ENCODE results near the gene TMEM233.
"Not testable (repeated sequence)": the region's sequence is repeated elsewhere in the genome, so short reads cannot be mapped to it uniquely, and the experiment has no call there.

Gene TMEM233

DNA sequence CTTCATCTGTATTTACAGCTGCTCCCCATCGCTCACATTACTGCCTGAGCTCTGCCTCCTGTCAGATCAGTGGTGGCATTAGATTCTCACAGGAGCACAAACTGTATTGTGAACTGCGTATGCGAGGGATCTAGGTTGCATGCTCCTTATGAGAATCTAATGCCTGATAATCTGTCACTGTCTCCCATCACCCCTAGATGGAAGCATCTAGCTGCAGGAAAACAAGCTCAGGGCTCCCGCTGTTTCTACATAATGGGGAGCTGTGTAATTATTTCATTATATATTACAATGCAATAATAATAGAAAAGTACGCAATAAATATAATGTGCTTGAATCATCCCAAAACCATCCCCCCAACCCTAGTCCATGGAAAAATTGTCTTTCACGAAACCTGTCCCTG, 64.6 kb downstream of the TMEM233 start:
- DNase-seq (ENCODE audit: low read depth): not testable (repeated sequence)

DNA sequence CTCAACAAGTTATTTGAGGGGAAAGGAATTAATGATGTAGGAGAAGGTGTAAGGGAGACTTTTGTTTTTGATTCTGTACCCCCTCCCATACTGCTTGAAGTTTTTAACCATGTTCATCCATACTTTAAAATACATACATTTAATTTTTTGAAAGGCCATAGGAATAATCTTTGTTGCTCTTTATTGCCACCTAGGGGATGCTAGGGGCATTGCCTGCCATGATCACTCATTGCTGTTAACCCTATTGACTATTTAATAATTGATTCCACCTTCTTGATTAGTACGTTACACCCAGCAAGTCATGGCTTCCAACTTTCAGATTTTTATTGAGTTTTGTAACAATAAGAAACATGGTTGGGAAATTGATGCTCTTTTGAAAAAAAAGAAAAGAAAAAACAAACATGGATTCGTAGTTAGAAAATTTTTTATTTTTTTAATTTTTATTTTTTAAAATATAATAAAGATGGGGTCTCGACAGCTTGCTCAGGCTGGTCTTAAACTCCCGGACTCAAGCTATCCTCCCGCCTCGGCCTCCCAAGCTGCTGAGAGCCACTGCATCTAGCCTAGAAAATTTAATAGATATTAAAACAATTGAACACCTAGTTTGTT, 65.8 kb downstream of the TMEM233 start:
- DNase-seq (ENCODE audit: low read depth): peak; percentile 29

DNA sequence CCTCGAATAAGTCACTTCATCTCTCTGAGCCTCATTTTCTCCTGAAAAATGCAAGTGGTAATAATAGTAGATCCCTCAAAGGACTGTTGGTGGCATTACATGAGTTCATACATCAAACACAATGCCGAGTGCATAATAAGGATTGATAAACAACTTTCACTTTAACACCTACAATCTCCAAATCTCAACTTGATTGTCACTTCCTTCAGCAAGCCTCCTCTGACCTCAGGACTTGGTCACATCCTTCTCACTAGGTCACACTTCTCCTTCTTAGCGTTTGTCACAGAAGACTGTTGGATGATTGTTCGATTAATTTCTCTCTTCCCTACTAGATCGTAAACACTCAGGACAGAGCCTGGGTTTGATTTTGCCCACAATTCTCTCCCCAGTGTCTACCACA, 66.5 kb downstream of the TMEM233 start:
- no peak for DNase-seq (ENCODE audit: low read depth)

DNA sequence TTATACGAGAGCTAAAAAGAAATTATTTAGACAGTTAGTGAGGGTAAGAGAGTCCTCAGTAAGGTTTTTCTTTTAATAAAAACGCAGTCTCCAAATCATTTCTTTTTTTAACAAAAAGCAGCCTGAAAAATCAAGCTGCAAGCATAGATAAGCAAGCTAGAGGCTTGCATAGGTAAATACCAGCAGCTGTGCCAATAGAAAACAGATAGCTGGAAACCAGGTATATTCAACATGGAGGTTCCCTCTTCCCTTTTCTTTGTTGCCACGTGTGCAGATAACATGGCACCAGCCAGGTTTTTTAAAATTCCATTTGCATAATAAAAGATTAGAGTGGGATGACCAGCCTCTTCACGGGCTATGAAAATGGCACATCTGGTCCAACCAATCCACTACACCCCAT, 68.3 kb downstream of the TMEM233 start:
- no peak for DNase-seq (ENCODE audit: low read depth)

DNA sequence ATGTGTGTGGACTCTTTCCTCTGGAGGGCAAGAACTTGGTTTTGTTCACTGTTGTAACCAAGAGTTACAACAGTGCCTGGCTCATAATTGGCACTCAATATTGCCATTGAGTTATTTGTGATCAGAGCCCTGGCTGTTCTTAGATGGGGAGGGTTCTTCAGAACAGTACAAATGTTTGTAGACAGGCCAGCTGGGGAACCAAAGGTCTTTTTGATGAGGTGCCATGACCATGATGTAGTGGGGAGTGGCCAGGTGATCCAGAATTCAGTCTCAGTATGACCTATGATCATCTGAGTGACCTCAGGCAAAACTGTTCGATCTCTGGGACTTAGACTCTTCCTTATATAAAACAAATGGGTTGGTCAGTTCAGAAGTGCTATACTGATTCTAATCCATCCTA, 71.1 kb downstream of the TMEM233 start:
- no peak for DNase-seq (ENCODE audit: low read depth)

DNA sequence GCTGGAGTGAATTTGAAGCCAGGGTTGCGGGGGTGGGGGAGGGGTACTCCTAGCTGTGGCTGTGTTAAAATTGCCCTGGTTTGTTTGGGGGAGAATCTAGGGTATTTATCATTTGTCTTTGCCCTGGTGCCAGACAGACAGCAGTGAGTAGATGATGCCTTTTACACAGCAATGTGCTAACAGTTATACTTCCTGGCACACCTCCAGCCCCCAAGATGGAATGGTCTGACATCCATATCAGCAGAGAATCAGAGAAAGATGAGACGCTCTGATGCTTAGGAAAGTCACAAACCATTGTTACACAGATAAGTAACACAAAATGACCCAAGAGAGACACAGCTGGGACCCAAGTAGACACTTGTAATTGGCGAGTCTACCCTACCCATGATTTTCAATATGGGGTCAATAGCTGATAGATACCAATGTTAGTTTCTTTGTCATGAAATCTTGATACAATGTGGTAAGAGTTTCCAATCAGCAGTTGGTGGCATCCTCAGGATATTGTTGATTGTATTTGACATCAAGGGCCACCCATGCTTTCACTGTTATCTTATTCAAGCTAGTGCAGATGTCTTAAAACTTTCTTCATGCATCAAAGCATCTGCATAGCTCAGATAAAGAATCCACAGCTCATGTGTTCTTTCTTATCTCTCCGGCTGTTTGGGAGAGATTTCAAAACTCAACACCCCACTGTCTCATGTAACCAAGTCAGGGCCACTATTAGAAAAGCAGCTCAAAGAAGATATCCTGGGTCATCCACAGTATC, 71.8 kb downstream of the TMEM233 start:
- DNase-seq (ENCODE audit: low read depth): no peak

DNA sequence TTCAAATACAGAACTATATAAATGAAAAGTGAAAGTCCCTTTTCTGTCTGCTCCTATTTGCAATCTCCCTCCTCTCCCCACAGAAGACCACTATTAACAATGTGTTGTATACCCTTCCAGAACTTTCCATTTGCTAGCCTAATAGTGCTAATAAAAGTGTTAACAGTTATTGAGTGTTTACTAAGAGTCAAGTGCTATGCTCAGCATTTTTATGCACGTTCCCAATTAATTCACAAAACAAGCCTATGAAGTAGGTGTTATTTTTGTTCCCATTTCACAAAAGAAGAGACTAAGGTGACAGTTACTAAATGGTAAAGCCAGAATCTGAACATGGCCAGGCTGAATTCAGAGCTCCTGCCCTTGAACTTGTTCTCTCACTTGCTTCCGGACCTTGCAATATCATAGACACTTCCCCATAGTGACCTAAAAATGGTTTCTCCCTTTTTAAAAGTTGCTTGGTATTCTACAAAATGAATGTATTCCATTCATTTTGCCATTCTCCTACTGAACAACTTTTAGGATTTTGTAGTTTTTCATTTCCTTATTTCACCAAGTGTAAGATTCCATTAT, 72.7 kb downstream of the TMEM233 start:
- no peak for DNase-seq (ENCODE audit: low read depth)

DNA sequence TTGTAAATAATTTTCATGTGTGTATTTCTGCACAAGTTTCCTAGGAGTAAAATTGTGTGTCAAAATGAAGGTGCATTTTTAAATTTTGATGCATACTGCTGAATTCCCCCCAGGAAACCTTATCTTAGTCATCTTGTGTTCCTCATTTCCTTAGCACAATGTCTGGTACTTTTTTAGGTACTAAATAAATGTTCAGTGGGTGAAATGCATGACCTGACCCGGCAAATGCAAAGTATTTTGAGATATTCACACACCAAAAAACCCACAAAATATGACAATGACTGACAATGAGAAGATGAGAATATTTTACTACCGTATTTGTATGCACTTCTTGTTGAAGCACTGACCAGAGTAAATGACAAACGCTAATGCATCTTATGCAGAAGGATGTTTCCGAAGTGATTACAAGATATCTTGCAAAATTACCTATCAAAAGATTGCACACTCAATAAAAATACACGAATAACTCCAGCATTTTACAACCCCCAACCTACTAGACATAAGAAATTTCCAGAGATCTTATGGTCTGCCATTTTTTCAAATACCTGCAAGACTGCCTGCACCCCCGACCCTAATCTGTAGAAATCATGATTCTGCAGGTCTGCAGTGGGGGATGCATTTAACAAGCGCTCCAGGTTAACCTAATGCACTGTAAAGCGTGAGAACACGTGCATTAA, 73.5 kb downstream of the TMEM233 start:
- no peak for DNase-seq (ENCODE audit: low read depth)

DNA sequence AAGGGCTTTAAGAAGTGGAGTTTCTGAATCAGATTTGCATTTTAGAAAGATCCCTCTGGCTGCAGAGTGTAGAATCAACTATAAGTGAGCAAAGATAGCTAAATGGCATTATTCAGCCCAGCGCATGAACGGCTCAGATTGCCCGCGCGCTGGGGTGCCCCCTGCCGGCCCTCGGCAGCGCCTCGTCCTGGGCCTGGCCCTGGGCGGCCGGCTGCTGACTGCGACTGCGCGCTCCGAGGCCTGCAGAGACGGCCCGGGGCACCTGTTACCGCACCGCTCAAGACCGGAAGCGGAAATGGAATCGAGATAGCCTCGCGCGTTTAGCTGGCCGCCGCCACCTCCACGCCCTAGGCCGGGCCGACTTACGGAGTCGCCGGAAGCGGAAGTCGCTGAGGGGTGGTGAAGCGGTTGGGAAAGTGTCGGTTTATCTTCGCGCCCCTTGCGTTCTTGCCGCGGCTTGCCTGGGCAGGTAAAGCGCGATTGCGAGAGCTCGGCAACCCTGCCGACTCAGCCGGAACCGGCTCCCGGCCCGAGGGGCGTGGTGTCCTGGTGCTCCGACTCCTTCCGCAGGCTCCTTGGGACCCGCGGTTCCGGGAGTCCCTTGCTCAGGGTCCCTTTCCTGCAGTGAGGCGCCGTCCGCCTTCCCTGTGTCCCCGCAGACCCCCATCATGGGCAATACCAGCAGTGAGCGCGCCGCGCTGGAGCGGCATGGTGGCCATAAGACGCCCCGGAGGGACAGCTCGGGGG, 74.2 kb downstream of the TMEM233 start, which contains the start of gene PRKAB1:
TSS of gene PRKAB1 (plus strand) at position 557 of the 747 bp plus-strand sequence. CDS start at position 669, 112 bp downstream.
- DNase-seq (ENCODE audit: low read depth): peak; percentile 94

DNA sequence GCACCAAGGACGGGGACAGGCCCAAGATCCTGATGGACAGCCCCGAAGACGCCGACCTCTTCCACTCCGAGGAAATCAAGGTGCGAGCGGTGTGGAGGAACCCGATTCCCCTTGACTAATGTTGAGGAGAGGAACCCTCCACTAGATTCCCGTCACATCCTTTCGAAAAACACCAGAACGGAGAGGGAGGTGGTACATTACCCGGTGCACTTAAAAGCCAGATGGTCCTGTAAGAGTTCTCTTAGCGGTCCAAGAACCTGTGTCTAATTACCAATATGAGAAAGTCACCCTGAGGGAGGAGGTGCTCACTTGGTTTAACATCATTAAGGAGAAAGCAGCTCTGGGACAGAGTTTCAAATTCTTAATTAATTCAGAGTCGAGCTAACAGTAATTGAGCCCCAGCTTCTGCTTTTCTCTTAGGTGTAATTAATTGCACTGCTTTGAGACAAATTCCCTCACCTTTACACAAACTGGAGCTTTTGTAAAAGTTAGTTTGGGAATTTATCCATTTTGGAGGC, 74.8 kb downstream of the TMEM233 start:
- DNase-seq (ENCODE audit: low read depth): no peak

DNA sequence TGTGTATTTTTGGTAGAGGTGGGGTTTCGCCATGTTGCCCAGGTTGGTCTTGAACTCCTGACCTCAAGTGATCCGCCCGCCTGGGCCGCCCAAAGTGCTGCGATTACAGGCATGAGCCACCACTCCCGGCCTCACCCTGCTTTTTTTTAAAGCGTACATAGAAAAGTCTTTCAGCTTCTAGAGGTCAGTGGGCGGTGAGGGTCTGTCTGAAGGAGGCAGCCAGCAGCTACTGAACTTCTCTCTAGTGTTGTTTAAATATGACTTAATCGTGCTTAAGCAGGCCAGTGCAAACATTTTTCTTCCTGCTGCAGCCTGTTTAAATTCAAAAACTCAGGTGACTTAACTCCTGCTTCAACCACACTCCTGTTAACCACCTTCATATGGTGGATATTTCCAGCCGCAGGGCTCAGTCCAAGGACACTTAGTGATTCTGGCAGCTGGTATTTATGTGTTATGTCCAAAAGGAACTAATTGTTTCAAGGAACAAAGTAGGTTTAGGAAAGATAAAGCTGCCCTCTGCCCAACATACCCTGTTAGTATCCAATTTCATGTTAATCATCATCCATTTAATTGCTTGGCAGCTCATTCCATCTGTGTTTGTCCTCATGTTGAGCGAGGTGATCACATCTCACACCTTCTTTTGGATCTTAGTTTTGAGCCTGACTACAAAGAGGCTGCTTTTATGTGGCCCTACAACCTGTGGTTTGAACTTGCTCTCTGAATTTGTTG, 76.3 kb downstream of the TMEM233 start:
- no peak for DNase-seq (ENCODE audit: low read depth)

DNA sequence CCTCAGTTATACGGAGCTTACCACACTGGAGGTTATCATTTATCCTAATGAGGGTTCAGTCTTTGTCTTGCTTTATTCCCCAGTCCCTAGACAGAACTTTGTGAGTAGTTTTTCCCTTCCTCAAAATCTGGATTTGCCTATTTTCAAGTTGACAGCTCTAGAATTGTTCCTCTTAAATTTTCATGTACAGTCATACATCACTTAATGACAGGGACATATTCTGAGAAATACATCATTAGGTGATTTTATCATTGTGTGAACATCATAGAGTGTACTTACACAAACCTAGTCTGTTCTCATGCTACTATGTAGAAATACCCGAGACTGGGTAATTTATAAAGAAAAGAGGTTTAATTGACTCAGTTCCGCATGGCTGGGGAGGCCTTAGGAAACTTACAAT, 77.5 kb downstream of the TMEM233 start:
- no peak for DNase-seq (ENCODE audit: low read depth)

DNA sequence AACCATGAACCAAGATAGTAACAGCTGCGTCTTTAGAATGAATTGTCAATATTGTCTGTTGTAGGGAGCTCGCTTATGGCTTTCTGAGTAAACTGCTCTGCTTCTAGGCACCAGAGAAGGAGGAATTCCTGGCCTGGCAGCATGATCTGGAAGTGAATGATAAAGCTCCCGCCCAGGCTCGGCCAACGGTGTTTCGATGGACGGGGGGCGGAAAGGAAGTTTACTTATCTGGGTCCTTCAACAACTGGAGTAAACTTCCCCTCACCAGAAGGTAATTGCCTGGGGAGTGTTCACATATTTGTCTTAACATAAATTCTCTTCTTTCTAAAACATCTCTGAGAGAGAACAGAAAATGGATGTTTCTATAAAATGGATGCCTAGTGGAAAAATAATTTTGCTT, 78.6 kb downstream of the TMEM233 start:
- no peak for DNase-seq (ENCODE audit: low read depth)

DNA sequence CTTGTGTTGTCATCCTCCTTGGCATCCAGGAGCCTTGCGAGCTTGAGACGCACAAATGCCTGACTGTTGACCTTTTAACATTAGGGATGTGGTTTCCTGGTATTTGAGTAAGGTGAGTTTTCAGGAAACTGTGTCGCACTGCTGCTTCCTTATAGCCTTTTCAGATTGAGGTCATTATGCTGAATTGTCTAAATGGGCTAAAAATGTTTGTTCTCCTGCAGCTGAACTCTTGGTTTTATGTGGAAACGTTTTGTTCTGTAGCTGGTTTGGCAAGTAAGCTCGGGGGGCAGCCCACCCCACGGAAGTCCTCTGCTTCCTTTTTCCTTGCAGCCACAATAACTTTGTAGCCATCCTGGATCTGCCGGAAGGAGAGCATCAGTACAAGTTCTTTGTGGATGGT, 80.1 kb downstream of the TMEM233 start:
- DNase-seq (ENCODE audit: low read depth): no peak

DNA sequence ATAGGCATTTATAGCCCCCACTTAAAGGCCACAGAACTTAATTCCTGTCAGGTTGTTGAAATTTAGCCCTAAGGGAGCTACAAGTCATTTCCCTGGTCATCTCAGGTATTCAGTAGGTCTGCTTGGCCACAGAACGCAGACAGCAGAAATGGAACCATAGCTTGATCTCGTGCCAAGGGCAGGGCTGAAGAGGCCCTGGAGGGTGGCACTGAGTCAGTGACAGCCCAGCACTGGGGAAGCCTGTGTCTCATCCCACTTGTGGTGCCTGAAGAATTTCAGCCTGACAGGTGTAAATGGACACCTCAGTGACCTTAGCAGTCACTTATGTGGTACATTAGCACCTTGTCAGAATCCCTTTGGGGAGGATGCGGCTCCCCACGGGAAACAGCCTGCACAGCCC, 81.0 kb downstream of the TMEM233 start:
- no peak for DNase-seq (ENCODE audit: low read depth)

DNA sequence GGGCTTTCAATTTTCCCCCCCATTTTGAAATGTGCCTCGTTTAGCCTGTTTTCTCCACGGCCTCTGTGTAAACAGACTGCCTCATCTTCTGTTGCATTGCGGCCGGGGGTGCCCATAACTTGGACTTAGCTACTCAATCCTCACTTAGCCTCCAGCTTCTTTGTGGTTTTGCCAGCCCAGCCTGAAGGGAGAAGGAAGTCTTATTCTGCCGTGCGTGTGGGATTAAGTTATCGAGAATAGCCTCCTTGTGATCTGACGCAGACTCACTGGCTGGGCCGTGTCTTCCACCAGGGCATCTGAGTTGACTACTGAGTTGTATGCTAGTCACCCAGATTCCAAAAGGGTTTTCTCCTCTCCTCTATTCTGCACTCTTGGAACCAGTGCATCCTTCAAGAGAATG, 82.4 kb downstream of the TMEM233 start:
- DNase-seq (ENCODE audit: low read depth): no peak

DNA sequence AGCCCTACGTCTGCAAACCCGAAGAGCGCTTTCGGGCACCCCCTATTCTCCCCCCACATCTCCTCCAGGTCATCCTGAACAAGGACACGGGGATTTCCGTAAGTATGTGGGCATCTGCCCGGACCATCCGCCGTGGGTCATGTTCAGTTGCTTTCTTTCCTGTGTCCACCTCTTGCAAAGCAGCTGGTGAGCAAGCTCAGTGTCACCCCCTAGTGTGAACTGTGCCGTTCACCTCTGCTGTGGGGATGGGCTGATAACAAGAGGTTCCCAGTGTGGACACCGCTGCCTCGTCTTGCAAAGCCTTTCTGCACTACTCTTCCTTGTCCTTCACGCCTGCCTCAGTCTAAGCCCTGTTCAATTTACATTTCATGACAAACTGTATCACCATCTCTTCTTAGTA, 83.0 kb downstream of the TMEM233 start:
- no peak for DNase-seq (ENCODE audit: low read depth)

DNA sequence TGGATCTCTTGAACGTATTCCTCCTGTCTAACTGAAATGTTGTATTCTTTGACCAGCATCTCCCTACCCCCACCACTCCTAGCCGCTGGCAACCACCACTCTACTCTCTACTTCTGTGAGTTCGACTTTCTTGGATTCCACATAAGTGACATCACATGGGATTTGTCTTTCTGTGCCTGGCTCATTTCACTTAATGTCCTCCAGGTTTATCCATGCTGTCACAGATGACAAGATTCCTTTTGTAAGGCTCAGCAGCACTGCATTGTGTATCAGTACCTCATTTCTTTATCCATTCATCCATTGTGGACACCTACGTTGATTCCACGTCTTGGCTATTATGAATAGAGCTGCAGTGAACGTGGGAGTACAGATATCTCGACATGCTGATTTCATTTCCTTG, 84.9 kb downstream of the TMEM233 start:
- DNase-seq (ENCODE audit: low read depth): no peak

DNA sequence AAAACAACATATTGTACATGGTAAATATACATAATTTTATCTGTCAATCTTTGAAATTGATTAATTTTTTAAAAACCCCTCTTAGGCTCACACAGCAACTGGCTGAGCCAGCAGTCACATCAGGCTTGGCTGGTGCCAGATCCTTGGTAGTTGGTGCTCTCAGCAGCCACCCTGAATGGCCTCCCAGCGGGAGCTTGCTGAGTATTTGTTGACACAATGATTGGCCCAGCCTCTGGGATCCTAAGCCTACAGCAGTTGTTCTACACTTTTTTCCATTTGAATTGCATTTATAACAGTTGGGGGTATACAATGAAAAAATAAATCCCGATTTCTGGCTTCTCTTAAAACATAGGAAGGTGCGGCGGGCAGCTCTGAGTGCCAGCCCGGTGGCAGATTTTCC, 85.5 kb downstream of the TMEM233 start:
- DNase-seq (ENCODE audit: low read depth): no peak

DNA sequence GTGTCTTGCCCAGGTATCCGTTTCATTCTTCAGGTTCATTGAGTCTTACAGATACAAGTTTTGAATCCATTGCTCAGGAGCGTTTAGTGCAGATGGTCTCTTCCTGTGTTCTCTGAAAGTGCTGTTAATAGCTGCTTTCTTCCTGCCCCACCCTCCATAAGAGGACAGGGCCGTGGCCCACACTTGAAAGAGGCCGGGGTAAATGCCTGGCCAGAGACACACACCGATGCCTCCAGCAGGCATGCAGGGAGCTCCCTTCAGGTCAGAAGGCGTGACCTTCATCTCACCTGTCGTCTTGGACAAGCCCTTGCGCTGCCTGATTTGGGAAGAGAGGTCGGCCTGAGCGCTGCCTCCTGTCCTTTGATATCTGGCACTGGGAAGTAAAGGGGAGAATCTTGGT, 85.9 kb downstream of the TMEM233 start:
- no peak for DNase-seq (ENCODE audit: low read depth)

DNA sequence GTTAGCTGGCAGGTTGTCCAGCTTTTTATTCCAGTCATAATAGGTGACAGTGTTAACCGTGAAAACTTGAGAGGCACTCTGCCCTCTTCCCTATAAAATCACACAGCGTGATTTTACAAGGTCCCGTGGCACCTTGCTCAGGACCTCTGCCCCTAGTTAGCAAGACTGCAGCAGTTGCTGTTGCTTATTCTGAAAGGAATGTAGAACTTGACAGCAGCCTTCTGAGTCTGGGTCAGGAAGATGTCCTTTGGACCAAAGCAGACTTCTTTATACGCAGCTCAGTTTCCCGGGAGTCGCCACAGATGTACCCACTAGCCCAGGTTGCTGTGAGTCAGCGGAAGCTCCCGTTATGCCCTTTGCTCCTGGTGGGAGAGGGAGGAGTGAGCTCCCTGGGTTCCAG, 87.5 kb downstream of the TMEM233 start:
- DNase-seq (ENCODE audit: low read depth): no peak
